ENCODE data around the gene NSDHL. TPM values are rescaled to one million over a fixed set of nuclear protein-coding genes. Genes with fewer than 3 reads are reported as not detected.

Gene NSDHL
- polyA plus RNA-seq, 1 experiment: 19.6 TPM

GRCh38 chrX:152878976-152879755, 48.3 kb downstream of the NSDHL start:
- POLR2A ChIA-PET: no interaction called here
- Histone ChIP-seq H3K27ac (ENCODE audit: low read depth, low read length) (no peak overlapping the region), H3K27me3 (ENCODE audit: control insufficient read depth, insufficient read depth, low read length) (peaks cover 2% of the 10 kb centered on the region), H3K9me3 (ENCODE audit: control insufficient read depth, insufficient read depth, low read length) (no peaks in the 10 kb centered on the region), H3K4me3 (ENCODE audit: low read depth, low read length) (no peak overlapping the region)
- DNase-seq (ENCODE audit: low read depth, low spot score): no peak
- TF ChIP-seq CTCF (IDR thresholded peaks at IDR 0.05; ENCODE audit: low read depth, low read length): no peak
- CTCF ChIA-PET: interaction anchor here (0.6 to 0.9 kb wide), 2 partner anchors 39 to 79 kb away, joined by 3 read pairs; no protein-coding TSS in a partner anchor

- POLR2A ChIA-PET: no interaction called here
- TF ChIP-seq CTCF (IDR thresholded peaks at IDR 0.05; ENCODE audit: low read depth, low read length): no peak
- Histone ChIP-seq H3K27ac (ENCODE audit: low read depth, low read length) (no peak overlapping the region), H3K27me3 (ENCODE audit: control insufficient read depth, insufficient read depth, low read length) (peaks cover 5% of the 10 kb centered on the region), H3K9me3 (ENCODE audit: control insufficient read depth, insufficient read depth, low read length) (no peaks in the 10 kb centered on the region), H3K4me3 (ENCODE audit: low read depth, low read length) (no peak overlapping the region)
- DNase-seq (ENCODE audit: low read depth, low spot score): no peak
- CTCF ChIA-PET: no interaction called here
These were observed 50.4 kb downstream of the NSDHL start for GRCh38 chrX:152881289-152881688.

GRCh38 chrX:152884171-152884570, 53.3 kb downstream of the NSDHL start:
- TF ChIP-seq CTCF (IDR thresholded peaks at IDR 0.05; ENCODE audit: low read depth, low read length): no peak
- no peak overlapping the region for H3K4me3 ChIP-seq (ENCODE audit: low read depth, low read length)
- no peak overlapping the region for H3K27ac ChIP-seq (ENCODE audit: low read depth, low read length)
- H3K9me3 ChIP-seq (ENCODE audit: control insufficient read depth, insufficient read depth, low read length): no peaks in the 10 kb centered on the region
- ChIA-PET CTCF (no interaction called here), POLR2A (no interaction called here)
- no peak for DNase-seq (ENCODE audit: low read depth, low spot score)
- peaks cover 7% of the 10 kb centered on the region for H3K27me3 ChIP-seq (ENCODE audit: control insufficient read depth, insufficient read depth, low read length)

- TF ChIP-seq CTCF (IDR thresholded peaks at IDR 0.05; ENCODE audit: low read depth, low read length): no peak
- H3K4me3 ChIP-seq (ENCODE audit: low read depth, low read length): no peak overlapping the region
- H3K27ac ChIP-seq (ENCODE audit: low read depth, low read length): no peak overlapping the region
- peaks cover 7% of the 10 kb centered on the region for H3K27me3 ChIP-seq (ENCODE audit: control insufficient read depth, insufficient read depth, low read length)
- ChIA-PET POLR2A (no interaction called here), CTCF (no interaction called here)
- no peaks in the 10 kb centered on the region for H3K9me3 ChIP-seq (ENCODE audit: control insufficient read depth, insufficient read depth, low read length)
- DNase-seq (ENCODE audit: low read depth, low spot score): no peak
These were observed 55.9 kb downstream of the NSDHL start for GRCh38 chrX:152886716-152887115.

- Histone ChIP-seq H3K4me3 (ENCODE audit: low read depth, low read length) (no peak overlapping the region), H3K27me3 (ENCODE audit: control insufficient read depth, insufficient read depth, low read length) (peaks cover 2% of the 10 kb centered on the region), H3K27ac (ENCODE audit: low read depth, low read length) (no peak overlapping the region), H3K9me3 (ENCODE audit: control insufficient read depth, insufficient read depth, low read length) (no peaks in the 10 kb centered on the region)
- ChIA-PET CTCF (no interaction called here), POLR2A (no interaction called here)
- no peak for TF ChIP-seq CTCF (IDR thresholded peaks at IDR 0.05; ENCODE audit: low read depth, low read length)
- DNase-seq (ENCODE audit: low read depth, low spot score): no peak
These were observed 61.6 kb downstream of the NSDHL start for GRCh38 chrX:152892499-152892898.
